HEK293T (cell line): ENCODE measurements around the gene DNPH1.

Experiments used
- CTCF ChIA-PET: fragments of 350-600 bp; formaldehyde crosslinking; extraction: SDS; loops from one replicate; lab custom pipeline; 2021; ENCODE audit warnings: antibody characterized with exemption, inconsistent platforms; lab: Yijun Ruan, JAX
- POLR2A ChIA-PET: fragments of 350-600 bp; formaldehyde crosslinking; extraction: SDS; loops from one replicate; lab custom pipeline; 2020; ENCODE audit warnings: antibody characterized with exemption, inconsistent platforms; lab: Yijun Ruan, JAX
- DNase-seq: peaks from one replicate; pipeline ENCODE4 v3.0.0; 2012; ENCODE audit warnings: mixed read lengths; ENCODE audit errors: extremely low spot score
- ARNT ChIP-seq: fragments of 450-650 bp; IDR thresholded peaks from 2 replicates; pipeline ENCODE4 v1.6.1; 2017; ENCODE audit warnings: mild to moderate bottlenecking
- BHLHE40 ChIP-seq: fragments of 450-650 bp; IDR thresholded peaks from 2 replicates; pipeline ENCODE4 v1.6.1; 2016; ENCODE audit warnings: mild to moderate bottlenecking, moderate library complexity, borderline replicate concordance
- CTBP1 ChIP-seq: fragments of 450-650 bp; IDR thresholded peaks from 2 replicates; pipeline ENCODE4 v1.6.1; 2016; ENCODE audit warnings: borderline replicate concordance
- ELF4 ChIP-seq: fragments of 450-650 bp; IDR thresholded peaks from 2 replicates; pipeline ENCODE4 v1.6.1; 2017; ENCODE audit warnings: antibody characterized with exemption
- FOXA1 ChIP-seq: fragments of 450-650 bp; IDR thresholded peaks from 2 replicates; pipeline ENCODE4 v1.6.1; 2016; ENCODE audit warnings: mild to moderate bottlenecking
- FOXK2 ChIP-seq: fragments of 450-650 bp; IDR thresholded peaks from 2 replicates; pipeline ENCODE4 v1.6.1; 2016; ENCODE audit warnings: mild to moderate bottlenecking
- FOXM1 ChIP-seq: fragments of 450-650 bp; IDR thresholded peaks from 2 replicates; pipeline ENCODE4 v1.6.1; 2017; ENCODE audit warnings: mild to moderate bottlenecking, borderline replicate concordance
- HDGF ChIP-seq: fragments of 450-650 bp; IDR thresholded peaks from 2 replicates; pipeline ENCODE4 v1.6.1; 2017; ENCODE audit warnings: antibody characterized with exemption, borderline replicate concordance
- L3MBTL2 ChIP-seq: fragments of 450-650 bp; conservative IDR thresholded peaks from 2 replicates; pipeline ENCODE4 v1.6.1; 2016; ENCODE audit warnings: mild to moderate bottlenecking
- LEF1 ChIP-seq: fragments of 450-650 bp; IDR thresholded peaks from 2 replicates; pipeline ENCODE4 v1.6.1; 2017; ENCODE audit warnings: mild to moderate bottlenecking, borderline replicate concordance
- NFRKB ChIP-seq: fragments of 450-650 bp; IDR thresholded peaks from 2 replicates; pipeline ENCODE4 v1.6.1; 2016; ENCODE audit warnings: mild to moderate bottlenecking, moderate library complexity
- PKNOX1 ChIP-seq: fragments of 450-650 bp; IDR thresholded peaks from 2 replicates; pipeline ENCODE4 v1.6.1; 2016
- SP1 ChIP-seq: fragments of 450-650 bp; IDR thresholded peaks from 2 replicates; pipeline ENCODE4 v1.6.1; 2017
- SUZ12 ChIP-seq: fragments of 450-650 bp; IDR thresholded peaks from 2 replicates; pipeline ENCODE4 v1.6.1; 2016; ENCODE audit warnings: mild to moderate bottlenecking
- TARDBP ChIP-seq: fragments of 450-650 bp; IDR thresholded peaks from 2 replicates; pipeline ENCODE4 v1.6.1; 2016
- ZNF384 ChIP-seq: fragments of 450-650 bp; IDR thresholded peaks from 2 replicates; pipeline ENCODE4 v1.6.1; 2016

DNPH1 gene

DNA sequence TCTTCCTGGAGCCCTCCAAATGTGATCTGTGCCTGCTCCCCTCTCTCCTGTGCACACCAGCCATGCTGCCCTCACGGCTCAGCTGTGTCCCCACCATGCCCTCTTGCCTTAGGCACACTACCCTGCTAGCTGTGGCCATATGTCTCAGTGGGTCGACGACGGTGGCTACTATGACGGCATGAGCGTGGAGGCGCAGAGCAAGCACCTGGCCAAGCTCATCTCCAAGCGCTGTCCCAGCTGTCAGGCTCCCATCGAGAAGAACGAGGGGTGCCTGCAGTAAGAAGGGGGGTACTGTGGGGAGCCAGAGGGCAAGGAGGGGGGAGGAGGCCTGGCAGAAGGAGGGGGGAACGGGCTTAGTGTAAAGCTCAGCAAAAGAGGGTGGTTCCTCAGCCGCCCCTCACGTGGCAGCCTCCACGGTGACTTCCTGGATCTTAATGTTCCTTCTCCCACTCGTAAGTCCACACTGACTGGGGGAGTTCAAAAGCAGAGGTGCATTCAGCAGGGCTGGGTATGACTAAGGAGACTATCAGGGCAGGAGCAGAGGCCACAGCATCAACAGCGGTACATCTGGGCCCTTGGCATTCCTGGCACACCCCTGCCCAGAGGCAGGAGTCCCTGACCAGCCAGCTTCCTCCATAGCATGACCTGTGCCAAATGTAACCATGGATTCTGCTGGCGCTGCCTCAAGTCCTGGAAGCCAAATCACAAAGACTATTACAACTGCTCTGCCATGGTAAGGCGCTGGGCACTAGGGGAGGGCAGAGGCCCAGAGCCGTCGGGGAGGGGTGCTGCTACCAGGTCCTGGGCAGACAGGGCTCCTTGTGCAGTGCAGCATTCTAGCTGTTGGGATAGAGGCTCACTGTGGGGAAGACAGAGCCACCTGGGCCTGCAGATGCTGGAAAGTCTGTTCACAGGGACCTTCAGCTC lies 8.0 kb downstream of the DNPH1 start:
- no peak for DNase-seq
- CTCF ChIA-PET = no interaction called here
- POLR2A ChIA-PET = interaction anchor here (0.6 to 2.4 kb wide), 5 partner anchors 8 to 30 kb away, joined by 3 to 11 read pairs (median 4); partner anchors contain the start of gene DNPH1
- TF ChIP-seq BHLHE40 = no peak
- no peak for TF ChIP-seq ELF4
- no peak for TF ChIP-seq LEF1
- TF ChIP-seq FOXM1 = no peak
- no peak for TF ChIP-seq SP1
- no peak for TF ChIP-seq L3MBTL2
- no peak for TF ChIP-seq PKNOX1
- TF ChIP-seq FOXK2 = no peak
- no peak for TF ChIP-seq FOXA1

GRCh38 chr6:43220439-43220951 lies 8.8 kb downstream of the DNPH1 start:
- ChIA-PET POLR2A (interaction anchor here (0.6 to 2.4 kb wide), 5 partner anchors 9 to 26 kb away, joined by 3 to 11 read pairs (median 3); partner anchors contain the start of gene DNPH1), CTCF (no interaction called here)
- DNase-seq = no peak
- TF ChIP-seq NFRKB (no peak), HDGF (no peak), BHLHE40 (no peak), FOXA1 (no peak), ZNF384 (no peak), PKNOX1 (no peak), SP1 (no peak), FOXM1 (no peak), CTBP1 (no peak), TARDBP (no peak), ARNT (no peak), L3MBTL2 (no peak), ELF4 (no peak)

DNA sequence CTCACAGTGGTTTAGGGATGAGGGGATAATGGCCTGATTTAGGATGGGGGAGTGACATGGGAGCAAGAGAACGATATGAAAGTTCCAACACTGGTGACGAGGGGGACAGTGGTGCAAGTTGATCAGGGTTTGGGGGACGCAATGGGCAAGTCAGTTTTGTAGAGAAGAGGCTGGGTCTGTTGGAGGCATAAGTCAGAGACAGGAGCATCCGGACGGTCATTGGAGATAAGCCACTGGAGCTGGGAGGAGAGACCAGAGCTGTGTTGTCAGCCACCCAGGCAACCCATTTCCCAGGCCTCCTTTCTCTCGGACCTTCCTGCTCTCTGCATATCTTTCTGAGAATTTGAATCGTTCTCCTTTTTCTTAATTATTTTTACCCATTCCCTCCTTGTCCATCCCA lies 9.5 kb downstream of the DNPH1 start:
- no peak for DNase-seq
- ChIA-PET CTCF (no interaction called here), POLR2A (interaction anchor here (0.7 to 2.4 kb wide), 3 partner anchors 10 to 27 kb away, joined by 3 to 11 read pairs (median 7); partner anchors contain the start of gene DNPH1)
- TF ChIP-seq FOXM1 (no peak), TARDBP (no peak), LEF1 (no peak)

DNA sequence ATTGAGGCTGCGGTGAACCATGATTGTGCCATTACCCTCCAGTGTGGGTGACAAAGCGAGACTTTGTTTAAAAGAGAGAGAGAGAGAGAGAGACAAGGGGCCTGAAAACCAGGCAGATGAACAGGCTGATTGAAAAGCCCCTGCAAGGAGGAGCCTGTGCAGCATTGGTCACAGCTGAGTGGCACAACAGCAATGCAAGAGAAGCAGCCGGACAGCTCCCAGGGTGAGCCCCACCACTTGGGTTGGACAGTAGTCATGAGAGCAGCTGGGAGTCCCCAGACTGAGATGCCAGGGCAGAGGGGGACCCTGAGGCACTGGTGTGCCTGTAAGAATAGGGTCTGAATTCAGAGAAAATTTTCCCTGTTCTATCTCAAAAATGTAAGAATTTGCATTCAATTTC lies 10.2 kb downstream of the DNPH1 start:
- no peak for DNase-seq
- POLR2A ChIA-PET = no interaction called here
- CTCF ChIA-PET = interaction anchor here (0.5 kb wide), 1 partner anchor 52 kb away, joined by 4 read pairs; no protein-coding TSS in a partner anchor
- no peak for TF ChIP-seq NFRKB

- DNase-seq = no peak
- ChIA-PET POLR2A (interaction anchor here (1.7 kb wide), 1 partner anchor 17 kb away, joined by 4 read pairs; no protein-coding TSS in a partner anchor), CTCF (interaction anchor here (0.8 kb wide), 1 partner anchor 13 kb away, joined by 3 read pairs; no protein-coding TSS in a partner anchor)
- TF ChIP-seq SUZ12 = no peak
- TF ChIP-seq ELF4 = no peak
- no peak for TF ChIP-seq FOXM1
- no peak for TF ChIP-seq HDGF
- TF ChIP-seq NFRKB = no peak
- no peak for TF ChIP-seq FOXA1
- no peak for TF ChIP-seq SP1
- no peak for TF ChIP-seq LEF1
- TF ChIP-seq TARDBP = no peak
- TF ChIP-seq L3MBTL2 = no peak
- no peak for TF ChIP-seq FOXK2
- TF ChIP-seq CTBP1 = no peak
- TF ChIP-seq ARNT = no peak
- TF ChIP-seq ZNF384 = no peak
- no peak for TF ChIP-seq PKNOX1
- TF ChIP-seq BHLHE40 = no peak
Measured at GRCh38 chr6:43217351-43217750, 11.9 kb downstream of the DNPH1 start.

GRCh38 chr6:43216200-43216599 lies 13.1 kb downstream of the DNPH1 start:
- TF ChIP-seq ELF4 (no peak), BHLHE40 (no peak), SUZ12 (no peak), SP1 (no peak), ARNT (no peak), CTBP1 (no peak), ZNF384 (no peak), FOXA1 (no peak), LEF1 (no peak), TARDBP (no peak), L3MBTL2 (no peak)
- POLR2A ChIA-PET = interaction anchor here (1.7 kb wide), 1 partner anchor 15 kb away, joined by 4 read pairs; no protein-coding TSS in a partner anchor
- no peak for DNase-seq
- CTCF ChIA-PET = interaction anchor here (1.0 kb wide), 1 partner anchor 13 kb away, joined by 3 read pairs; the partner anchor contains the start of gene DNPH1
